HG03045 (cell line): ENCODE measurements around the gene MYH6.

Experiments
- ATAC-seq: cut with Tn5 transposase; IDR thresholded peaks from one replicate; pipeline ENCODE4 v1.9.1; 2021; ENCODE audit warnings: mild to moderate bottlenecking, moderate library complexity; ENCODE audit not compliant: unreplicated experiment

MYH6 gene

GRCh38 chr14:23339506-23340268 is 68.4 kb downstream of the MYH6 start:
- no peak for ATAC-seq

- ATAC-seq: no peak
These were observed 72.5 kb downstream of the MYH6 start for GRCh38 chr14:23335623-23336022.
